ENCODE data around the gene CAMK2G. TPM values are rescaled to one million over a fixed set of nuclear protein-coding genes. Genes with fewer than 3 reads are reported as not detected.
A peak's percentile ranks its signal among the peaks of the same experiment; 100 is the strongest.

The CAMK2G gene
- total RNA-seq, 1 experiment from 2014 or later: 147 TPM

DNA sequence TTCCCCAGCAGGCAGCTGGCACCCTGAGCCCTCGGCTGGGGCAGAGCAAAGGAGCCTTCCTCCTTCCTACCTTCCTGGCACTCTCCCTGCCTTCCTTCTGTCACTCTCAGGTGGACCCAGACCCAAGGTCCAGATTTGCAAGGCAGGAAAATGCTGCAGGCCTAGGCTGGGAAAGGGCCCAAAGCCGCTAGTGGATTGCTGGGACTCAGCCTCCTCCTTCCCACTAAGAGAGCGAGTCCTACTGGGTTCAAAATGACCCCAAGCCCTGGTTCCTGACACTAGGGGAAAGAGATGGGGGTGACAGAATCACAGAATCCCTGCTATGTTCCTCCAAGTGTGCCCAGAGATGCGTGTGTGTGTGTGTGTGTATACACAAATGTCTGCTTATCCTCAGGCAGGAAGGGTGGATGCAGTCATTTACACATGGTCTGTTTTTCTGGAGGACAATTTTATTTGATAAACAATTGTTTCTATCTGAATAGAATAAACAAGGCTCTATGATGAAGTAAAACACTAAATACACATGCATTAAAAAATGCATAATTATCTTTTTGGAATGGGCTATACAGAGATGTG is 35.3 kb upstream of the CAMK2G start:
- Histone ChIP-seq H2AFZ (no peak overlapping the region), H3K79me2 (ENCODE audit: low read depth) (peaks cover 48% of the 10 kb centered on the region), H3K27me3 (ENCODE audit: insufficient read depth, low read depth) (no peaks in the 10 kb centered on the region), H3F3A (ENCODE audit: insufficient read depth, low read depth) (peaks cover 65% of the 10 kb centered on the region), H3K4me2 (peak overlapping the region; percentile 88), H3K4me1 (replicated peaks; ENCODE audit: insufficient read depth) (peaks cover 86% of the 10 kb centered on the region), H3K9me3 (ENCODE audit: insufficient read depth, low read depth) (no peaks in the 10 kb centered on the region), H4K20me1 (ENCODE audit: insufficient read depth) (no peaks in the 10 kb centered on the region), H3K4me3 (peak overlapping the region; percentile 85; the same call in 1 of the 2 replicates), H3K27ac (peak overlapping the region; percentile 97), H3K36me3 (ENCODE audit: low read depth) (peaks cover 28% of the 10 kb centered on the region), H3K9me2 (ENCODE audit: insufficient read depth) (no peaks in the 10 kb centered on the region)
- ChIA-PET CTCF (interaction anchor here (1.0 kb wide), 1 partner anchor 22 kb away, joined by 3 read pairs; no protein-coding TSS in a partner anchor), POLR2A (ENCODE audit: unreplicated experiment) (interaction anchor here (1.3 kb wide), 1 partner anchor 21 kb away, joined by 19 read pairs; no protein-coding TSS in a partner anchor)
- intact Hi-C loops (cut with micrococcal nuclease; ENCODE audit: unreplicated experiment): loop anchor here (1.0 kb wide), 2 partner anchors 23 to 37 kb away; no protein-coding TSS in a partner anchor
- no TSS peak for BruUV-seq (replicated peaks)
- TF ChIP-seq CTCF (conservative IDR thresholded peaks at IDR 0.05) (no peak), EZH2 (IDR thresholded peaks at IDR 0.05; ENCODE audit: low read depth) (no peak)
- DNase-seq: no peak

DNA sequence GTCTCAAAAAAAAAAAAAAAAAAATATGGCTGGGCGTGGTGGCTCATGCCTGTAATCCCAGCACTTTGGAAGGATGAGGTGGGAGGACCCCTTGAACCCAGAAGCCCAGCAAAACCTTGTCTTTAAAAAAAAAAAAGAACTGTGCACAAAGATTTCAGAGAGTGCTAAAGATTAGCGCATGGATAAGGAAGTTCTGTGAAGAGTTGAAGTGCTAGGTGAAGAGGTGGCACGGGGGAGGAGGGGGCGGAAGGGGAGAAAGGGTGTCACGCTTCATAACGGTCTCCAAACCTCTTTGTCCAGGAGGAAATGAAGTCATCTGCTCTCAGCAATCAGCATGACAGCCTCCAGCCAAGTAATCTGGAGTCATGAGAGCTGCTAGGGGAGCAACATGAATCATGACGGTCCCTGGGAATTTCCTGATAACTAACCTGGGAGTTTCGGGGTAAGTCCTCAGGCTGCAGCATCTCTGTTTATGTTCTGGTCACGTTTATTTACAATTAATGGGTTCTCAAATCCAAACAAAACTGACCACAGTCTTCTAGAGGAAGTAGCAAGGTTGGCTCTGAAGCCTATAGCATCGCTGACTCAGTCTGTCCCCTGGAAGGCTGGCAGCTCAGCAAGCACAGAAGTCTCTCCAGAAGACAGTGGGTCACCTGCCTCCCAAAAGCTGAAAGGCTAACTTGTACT is 34.6 kb upstream of the CAMK2G start:
- Histone ChIP-seq H3K4me2 (peak overlapping the region; percentile 88), H3K4me3 (peak overlapping the region; percentile 85; the same call in 1 of the 2 replicates), H3K4me1 (replicated peaks; ENCODE audit: insufficient read depth) (peaks cover 85% of the 10 kb centered on the region), H3K27me3 (ENCODE audit: insufficient read depth, low read depth) (no peaks in the 10 kb centered on the region), H3K79me2 (ENCODE audit: low read depth) (peaks cover 42% of the 10 kb centered on the region), H3K9me2 (ENCODE audit: insufficient read depth) (no peaks in the 10 kb centered on the region), H2AFZ (no peak overlapping the region), H3K36me3 (ENCODE audit: low read depth) (peaks cover 21% of the 10 kb centered on the region), H4K20me1 (ENCODE audit: insufficient read depth) (no peaks in the 10 kb centered on the region), H3K9me3 (ENCODE audit: insufficient read depth, low read depth) (no peaks in the 10 kb centered on the region), H3F3A (ENCODE audit: insufficient read depth, low read depth) (peaks cover 60% of the 10 kb centered on the region), H3K27ac (peak overlapping the region; percentile 97)
- CTCF ChIA-PET: interaction anchor here (0.8 to 1.0 kb wide), 2 partner anchors 22 to 23 kb away, joined by 3 read pairs; no protein-coding TSS in a partner anchor
- POLR2A ChIA-PET (ENCODE audit: unreplicated experiment): interaction anchor here (0.5 to 1.3 kb wide), 2 partner anchors 21 to 29 kb away, joined by 4 to 19 read pairs; no protein-coding TSS in a partner anchor
- intact Hi-C loops (cut with micrococcal nuclease; ENCODE audit: unreplicated experiment): loop anchor here (1.0 kb wide), 2 partner anchors 23 to 37 kb away; no protein-coding TSS in a partner anchor
- peak; percentile 77 to 100 for DNase-seq
- BruUV-seq (replicated peaks): no TSS peak
- TF ChIP-seq CTCF (conservative IDR thresholded peaks at IDR 0.05) (no peak), EZH2 (IDR thresholded peaks at IDR 0.05; ENCODE audit: low read depth) (no peak)

DNA sequence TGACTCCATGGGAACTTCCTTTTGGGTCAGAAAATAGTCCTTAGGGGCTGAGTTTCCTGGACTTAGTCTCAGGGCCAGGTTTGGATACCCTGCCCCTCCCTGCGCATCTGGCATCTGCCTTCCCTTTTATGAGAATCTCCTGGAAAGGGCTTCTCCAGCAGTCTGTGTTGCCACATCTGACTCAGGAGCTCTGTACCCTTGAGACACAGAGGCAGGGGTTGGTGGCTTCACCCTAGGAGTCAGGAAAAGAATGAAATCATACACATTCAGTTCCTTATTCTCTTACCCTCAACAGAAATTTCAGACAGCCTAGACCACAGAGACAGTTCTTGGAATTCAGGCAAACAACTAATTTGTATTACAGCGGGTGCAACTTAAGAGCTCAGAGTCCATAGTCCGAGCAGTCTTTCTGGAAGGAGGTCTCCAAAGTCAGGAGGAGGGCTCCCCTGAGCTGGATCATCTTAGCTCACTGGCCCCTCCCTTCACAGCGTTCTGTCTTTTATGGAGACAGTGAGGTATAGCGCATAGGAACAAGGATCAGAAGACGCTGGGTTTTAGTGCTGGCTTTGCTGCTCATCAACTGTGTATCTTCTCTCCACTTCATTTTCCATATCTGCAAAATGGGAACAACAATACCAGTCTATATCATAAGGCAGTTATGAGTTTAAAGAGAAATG is 33.6 kb upstream of the CAMK2G start:
- Histone ChIP-seq H3K36me3 (ENCODE audit: low read depth) (peaks cover 11% of the 10 kb centered on the region), H4K20me1 (ENCODE audit: insufficient read depth) (no peaks in the 10 kb centered on the region), H3K4me1 (replicated peaks; ENCODE audit: insufficient read depth) (peaks cover 75% of the 10 kb centered on the region), H3K9me3 (ENCODE audit: insufficient read depth, low read depth) (no peaks in the 10 kb centered on the region), H3K79me2 (ENCODE audit: low read depth) (peaks cover 31% of the 10 kb centered on the region), H3K4me3 (no peak overlapping the region), H3F3A (ENCODE audit: insufficient read depth, low read depth) (peaks cover 60% of the 10 kb centered on the region), H3K4me2 (peak overlapping the region; percentile 60), H3K27ac (peak overlapping the region; percentile 97), H3K27me3 (ENCODE audit: insufficient read depth, low read depth) (no peaks in the 10 kb centered on the region), H2AFZ (no peak overlapping the region), H3K9me2 (ENCODE audit: insufficient read depth) (no peaks in the 10 kb centered on the region)
- ChIA-PET CTCF (interaction anchor here (0.8 to 1.5 kb wide), 3 partner anchors 14 to 48 kb away, joined by 3 read pairs; no protein-coding TSS in a partner anchor), POLR2A (ENCODE audit: unreplicated experiment) (interaction anchor here (1.9 kb wide), 1 partner anchor 20 kb away, joined by 43 read pairs; no protein-coding TSS in a partner anchor)
- TSS peak; percentile 2 for BruUV-seq (replicated peaks)
- TF ChIP-seq CTCF (conservative IDR thresholded peaks at IDR 0.05): no peak
- intact Hi-C loops (cut with micrococcal nuclease; ENCODE audit: unreplicated experiment): no loop called here
- peak in 1 of 2 experiments; percentile 60 for DNase-seq
